H1 (cell line): ENCODE measurements around the gene BBS2. TPM values are rescaled to one million over a fixed set of nuclear protein-coding genes. Genes with fewer than 3 reads are reported as not detected.

Source experiments
- CTCF ChIA-PET: fragments of 300-600 bp; sonication (Branson Sonifier 250); formaldehyde crosslinking; loops from one replicate; lab custom pipeline; 2021; ENCODE audit not compliant: partially characterized antibody; lab: Charles Lee
- POLR2A ChIA-PET: fragments of 300-600 bp; sonication (Branson Sonifier 250); formaldehyde crosslinking; loops from one replicate; lab custom pipeline; 2021; ENCODE audit warnings: inconsistent platforms; ENCODE audit not compliant: partially characterized antibody; lab: Charles Lee
- DNase-seq, 2 experiments: peaks; one replicate each; pipeline versions ENCODE4 v3.0.0 to v3.0.0-alpha.2; 2010 to 2022; ENCODE audit warnings: low spot score in 2 of 2, low read depth in 1 of 2, mixed read lengths in 1 of 2
- FAIRE-seq: peaks from 2 replicates; lab custom pipeline; 2011; peaks lifted over from hg19 to GRCh38; lab: Jason Lieb, UNC
- H2AFZ ChIP-seq: 2 replicates; pipeline ENCODE4 v1.8.1; 2012; ENCODE audit warnings: low read length, inconsistent platforms
- H2AK5ac ChIP-seq: 2 replicates; pipeline ENCODE4 v1.6.1; 2013; ENCODE audit warnings: low read depth, low read length
- H2BK120ac ChIP-seq: replicated peaks from 2 replicates; pipeline ENCODE3; 2013; ENCODE audit warnings: low read depth, low read length, inconsistent platforms
- H2BK12ac ChIP-seq: 2 replicates; pipeline ENCODE4 v1.6.1; 2013; ENCODE audit warnings: low read depth, low read length
- H2BK15ac ChIP-seq: 2 replicates; pipeline ENCODE4 v1.6.1; 2013; ENCODE audit warnings: low read length
- H2BK20ac ChIP-seq: 2 replicates; pipeline ENCODE4 v1.6.1; 2013; ENCODE audit warnings: low read length
- H2BK5ac ChIP-seq: 2 replicates; pipeline ENCODE4 v1.6.1; 2013; ENCODE audit warnings: low read depth, low read length
- H3K14ac ChIP-seq: 2 replicates; pipeline ENCODE4 v1.6.1; 2013; ENCODE audit warnings: inconsistent platforms; ENCODE audit not compliant: insufficient read length
- H3K18ac ChIP-seq: 2 replicates; pipeline ENCODE4 v1.6.1; 2013; ENCODE audit warnings: low read length; ENCODE audit errors: extremely low read depth
- H3K23ac ChIP-seq: 2 replicates; pipeline ENCODE4 v1.6.1; 2013; ENCODE audit warnings: inconsistent platforms; ENCODE audit not compliant: insufficient read length
- H3K23me2 ChIP-seq: 2 replicates; pipeline ENCODE4 v1.6.1; 2013; ENCODE audit warnings: low read depth, low read length
- H3K27ac ChIP-seq: 2 replicates; pipeline ENCODE4 v1.6.1; 2011; ENCODE audit warnings: low read depth, low read length, inconsistent platforms
- H3K27me3 ChIP-seq, 4 experiments: replicated peaks in 1 of 4; 1 replicate in 1 of 4; 2 replicates in 3 of 4; pipeline versions ENCODE4 v1.6.1 to v1.8.1; 2011 to 2013; ENCODE audit warnings: low read length in 3 of 4, mild to moderate bottlenecking in 3 of 4, inconsistent platforms in 2 of 4, mixed read lengths in 2 of 4, moderate library complexity in 1 of 4; ENCODE audit not compliant: control insufficient read depth in 3 of 4, insufficient read depth in 3 of 4; ENCODE audit errors: extremely low read depth in 1 of 4
- H3K36me3 ChIP-seq, 4 experiments: 2 replicates each; pipeline versions ENCODE4 v1.6.1 to v1.8.1; 2011 to 2013; ENCODE audit warnings: mild to moderate bottlenecking in 4 of 4, low read length in 3 of 4, moderate library complexity in 2 of 4, control low read depth in 1 of 4, inconsistent platforms in 1 of 4; ENCODE audit not compliant: insufficient read depth in 4 of 4, control insufficient read depth in 2 of 4
- H3K4ac ChIP-seq: replicated peaks from 2 replicates; pipeline ENCODE3; 2013; ENCODE audit warnings: low read length, low read depth, mixed read lengths, inconsistent platforms; ENCODE audit not compliant: insufficient read length
- H3K4me1 ChIP-seq, 4 experiments: replicated peaks in 1 of 4; 1 replicate in 1 of 4; 2 replicates in 3 of 4; pipeline versions ENCODE4 v1.6.1 to v1.8.1; 2011 to 2013; ENCODE audit warnings: low read length in 3 of 4, inconsistent platforms in 2 of 4, mixed read lengths in 1 of 4; ENCODE audit not compliant: insufficient read depth in 4 of 4, control insufficient read depth in 3 of 4
- H3K4me2 ChIP-seq, 2 experiments: 2 replicates each; pipeline versions ENCODE4 v1.6.1 to v1.8.1; 2011 to 2013; ENCODE audit warnings: low read depth in 2 of 2, low read length in 2 of 2, control low read depth in 1 of 2, inconsistent platforms in 1 of 2, mild to moderate bottlenecking in 1 of 2; ENCODE audit not compliant: insufficient read depth in 1 of 2
- H3K4me3 ChIP-seq, 4 experiments: fragments of 200-600, 300-600 bp in 1 of 4; sonication (generic), shearing (Covaris generic), sonication (Bioruptor Twin) in 1 of 4; 2 replicates each; pipeline versions ENCODE4 v1.5.1 to v1.8.1; 2011 to 2016; ENCODE audit warnings: low read length in 4 of 4, low read depth in 3 of 4, control low read depth in 2 of 4, inconsistent platforms in 2 of 4, mild to moderate bottlenecking in 2 of 4, mixed read lengths in 1 of 4, moderate library complexity in 1 of 4; ENCODE audit not compliant: insufficient read depth in 2 of 4; ENCODE audit errors: extremely low read depth in 1 of 4
- H3K56ac ChIP-seq: replicated peaks from 2 replicates; pipeline ENCODE3; 2013; ENCODE audit warnings: low read depth, mild to moderate bottlenecking, mixed read lengths, low read length, inconsistent platforms; ENCODE audit not compliant: insufficient read length
- H3K79me1 ChIP-seq: 2 replicates; pipeline ENCODE4 v1.6.1; 2013; ENCODE audit warnings: low read depth, low read length, control low read depth
- H3K79me2 ChIP-seq, 2 experiments: 2 replicates each; pipeline versions ENCODE4 v1.6.1 to v1.8.1; 2012 to 2013; ENCODE audit warnings: low read length in 2 of 2, mild to moderate bottlenecking in 2 of 2, inconsistent platforms in 1 of 2; ENCODE audit not compliant: insufficient read depth in 2 of 2, control insufficient read depth in 1 of 2
- H3K9ac ChIP-seq, 4 experiments: replicated peaks in 1 of 4; 1 replicate in 1 of 4; 2 replicates in 3 of 4; pipeline versions ENCODE4 v1.6.1 to v1.8.1; 2011 to 2013; ENCODE audit warnings: low read depth in 3 of 4, low read length in 3 of 4, control low read depth in 2 of 4, mild to moderate bottlenecking in 2 of 4, moderate library complexity in 2 of 4, inconsistent platforms in 1 of 4; ENCODE audit errors: extremely low read depth in 1 of 4
- H3K9me3 ChIP-seq, 2 experiments: 2 replicates each; pipeline versions ENCODE4 v1.6.1 to v1.8.1; 2012 to 2013; ENCODE audit warnings: mild to moderate bottlenecking in 2 of 2, moderate library complexity in 2 of 2, control low read depth in 1 of 2, inconsistent platforms in 1 of 2, low read depth in 1 of 2, low read length in 1 of 2, mixed read lengths in 1 of 2; ENCODE audit not compliant: insufficient read depth in 2 of 2
- H4K20me1 ChIP-seq, 2 experiments: replicated peaks in 1 of 2; 2 replicates each; pipeline versions ENCODE3 to v1.8.1; 2011 to 2013; ENCODE audit warnings: inconsistent platforms in 2 of 2, low read length in 2 of 2, mild to moderate bottlenecking in 1 of 2; ENCODE audit not compliant: insufficient read depth in 2 of 2, control insufficient read depth in 1 of 2
- H4K5ac ChIP-seq: 2 replicates; pipeline ENCODE4 v1.6.1; 2013; ENCODE audit warnings: low read length, low read depth, mixed read lengths, inconsistent platforms; ENCODE audit not compliant: insufficient read length
- H4K8ac ChIP-seq: 2 replicates; pipeline ENCODE4 v1.8.0; 2013; ENCODE audit warnings: mild to moderate bottlenecking, moderate library complexity, low read length, inconsistent platforms; ENCODE audit not compliant: insufficient read depth; ENCODE audit errors: extremely low read depth
- H4K91ac ChIP-seq: replicated peaks from 2 replicates; pipeline ENCODE3; 2013; ENCODE audit warnings: low read length, mixed read lengths, inconsistent platforms; ENCODE audit not compliant: insufficient read length
- CHD1 ChIP-seq: IDR thresholded peaks from 2 replicates; pipeline ENCODE4 v1.6.1; 2012; ENCODE audit warnings: low read depth, low read length, improper control_type of control experiment
- CTBP2 ChIP-seq: IDR thresholded peaks from 2 replicates; pipeline ENCODE4 v1.7.0; 2011; ENCODE audit warnings: borderline replicate concordance, mild to moderate bottlenecking, moderate library complexity, mixed read lengths, low read length; ENCODE audit not compliant: insufficient read depth, insufficient read length
- FOSL1 ChIP-seq: IDR thresholded peaks from 2 replicates; pipeline ENCODE4 v1.6.1; 2011; ENCODE audit warnings: mild to moderate bottlenecking, low read depth, low read length, moderate library complexity; ENCODE audit not compliant: insufficient read depth
- GTF2F1 ChIP-seq: IDR thresholded peaks from 2 replicates; pipeline ENCODE4 v1.6.1; 2012; ENCODE audit warnings: low read depth, low read length, improper control_type of control experiment, borderline replicate concordance
- HDAC6 ChIP-seq: IDR thresholded peaks from one replicate; pipeline ENCODE4 v1.7.1; 2012; ENCODE audit warnings: low read depth, mild to moderate bottlenecking, inconsistent platforms, low read length, moderate library complexity
- KDM4A ChIP-seq: IDR thresholded peaks from one replicate; pipeline ENCODE4 v1.7.1; 2012; ENCODE audit warnings: low read depth, mild to moderate bottlenecking, moderate library complexity, low read length, inconsistent platforms; ENCODE audit not compliant: severe bottlenecking
- NANOG ChIP-seq: IDR thresholded peaks from 2 replicates; pipeline ENCODE4 v1.6.1; 2011; ENCODE audit warnings: low read length, low read depth, mild to moderate bottlenecking, inconsistent platforms; ENCODE audit not compliant: insufficient read depth, poor library complexity, severe bottlenecking
- POLR2AphosphoS5 ChIP-seq: IDR thresholded peaks from 2 replicates; pipeline ENCODE4 v1.6.1; 2011; ENCODE audit warnings: low read depth, low read length
- RBBP5 ChIP-seq: IDR thresholded peaks from 2 replicates; pipeline ENCODE4 v1.7.1; 2012; ENCODE audit warnings: low read depth, mild to moderate bottlenecking, inconsistent platforms, low read length, moderate library complexity, borderline replicate concordance
- RNF2 ChIP-seq: fragments of 200-900, 300-1000 bp; sonication (generic); IDR thresholded peaks from 2 replicates; pipeline ENCODE4 v1.7.1; 2016; ENCODE audit warnings: borderline replicate concordance, low read depth, mild to moderate bottlenecking, antibody characterized with exemption, low read length; ENCODE audit not compliant: poor library complexity, severe bottlenecking; ENCODE audit errors: missing control alignments
- USF2 ChIP-seq: IDR thresholded peaks from 2 replicates; pipeline ENCODE4 v1.6.1; 2011; ENCODE audit warnings: low read length, improper control_type of control experiment
- YY1 ChIP-seq: IDR thresholded peaks from 2 replicates; pipeline ENCODE4 v1.6.1; 2011; ENCODE audit warnings: low read depth, mild to moderate bottlenecking, low read length
- WGBS, 2 experiments: shearing (Covaris generic) in 1 of 2; methylation state at CpG; one replicate each; pipeline versions ENCODE4 v1.1.6 to v1.1.7; 2013 to 2015; ENCODE audit warnings: low lambda C conversion rate in 2 of 2, mixed read lengths in 2 of 2, inconsistent platforms in 1 of 2, low coverage in 1 of 2, missing lambda C conversion rate in 1 of 2; ENCODE audit not compliant: insufficient replicate concordance in 2 of 2, insufficient coverage in 1 of 2, insufficient read length in 1 of 2; ENCODE audit errors: extremely low coverage in 1 of 2, missing lambda C conversion rate in 1 of 2; 5-methylcytosine and 5-hydroxymethylcytosine counted together
- polyA plus RNA-seq, 7 experiments: library from polyadenylated mRNA; depleted of rRNA in 3 of 7; stranded (reverse) in 5 of 7; unstranded in 2 of 7; fragments of >200 nt in 5 of 7; fragments of 200-250 nt in 2 of 7; gene quantifications; 1 replicate in 5 of 7; 2 replicates in 1 of 7; 4 replicates in 1 of 7; pipeline versions ENCODE4 v1.2.1 to v1.2.3, GENCODE V29; 2011 to 2013; ENCODE audit warnings: missing spikeins in 2 of 7, mixed read lengths in 2 of 7
- total RNA-seq: library from RNA; stranded (reverse); fragmentation: NEBNext Ultra II Directional; extraction: Animal tissue kit (Norgen Biotek cat#: 25700); gene quantifications from 2 replicates; pipeline ENCODE4 v1.2.1, GENCODE V29; 2021

Gene BBS2
- total and polyA plus RNA-seq, 2 of the 8 experiments (the other 6 are each of a cell fraction or from before 2014, with no cell fraction given), result 12.3 to 15.1 TPM

GRCh38 chr16:56515665-56516064, 4.2 kb downstream of the BBS2 start:
- H3K36me3 ChIP-seq, result no peaks in the 10 kb centered on the region; a peak in 1 of 8 replicates
- no peak overlapping the region for H2BK5ac ChIP-seq
- H3K23ac ChIP-seq, result no peak overlapping the region
- H3K18ac ChIP-seq, result no peak overlapping the region
- no peak overlapping the region for H2BK15ac ChIP-seq
- POLR2A ChIA-PET, result interaction anchor here (1.5 kb wide), 1 partner anchor 32 kb away, joined by 4 read pairs; no protein-coding TSS in a partner anchor
- no peak overlapping the region for H2BK20ac ChIP-seq
- no peak overlapping the region for H4K8ac ChIP-seq
- no peaks in the 10 kb centered on the region; a peak in 1 of 7 replicates for H3K4me1 ChIP-seq
- no peak overlapping the region for H3K14ac ChIP-seq
- H3K23me2 ChIP-seq, result peaks cover 5% of the 10 kb centered on the region; the same call in 1 of the 2 replicates
- H3K4ac ChIP-seq, result no peak overlapping the region
- H3K4me2 ChIP-seq, result no peak overlapping the region
- no peaks in the 10 kb centered on the region for H3K79me1 ChIP-seq
- FAIRE-seq (no peak), DNase-seq (no peak)
- H3K79me2 ChIP-seq, result no peaks in the 10 kb centered on the region
- CTCF ChIA-PET, result interaction anchor here (1.0 to 3.1 kb wide), 3 partner anchors 37 to 186 kb away, joined by 3 to 14 read pairs (median 12); no protein-coding TSS in a partner anchor
- no peaks in the 10 kb centered on the region for H4K20me1 ChIP-seq
- H3K4me3 ChIP-seq, result no peak overlapping the region
- H2BK12ac ChIP-seq, result no peak overlapping the region
- 85% methylated on average over 6 of the region's 6 CpGs; no CpG with 5 or more reads in 1 of the 2 experiments for whole genome bisulfite sequencing, 2 experiments
- H3K56ac ChIP-seq, result no peak overlapping the region
- no peaks in the 10 kb centered on the region for H3K9me3 ChIP-seq
- no peak overlapping the region for H3K9ac ChIP-seq
- H2BK120ac ChIP-seq, result no peak overlapping the region
- H3K27me3 ChIP-seq, result 0 out of 7 replicates have a peak, but pooled peaks cover 0 to 2% (median 0%) of the 10 kb centered on the region in 4 experiments
- no peak overlapping the region for H3K27ac ChIP-seq
- no peak overlapping the region for H2AFZ ChIP-seq
- no peak overlapping the region for H4K5ac ChIP-seq
- H2AK5ac ChIP-seq, result no peak overlapping the region
- H4K91ac ChIP-seq, result no peak overlapping the region
- TF ChIP-seq GTF2F1 (no peak), NANOG (no peak), HDAC6 (no peak), KDM4A (no peak), FOSL1 (no peak), CTBP2 (no peak), USF2 (no peak), CHD1 (no peak), RBBP5 (no peak), POLR2AphosphoS5 (no peak), RNF2 (no peak), YY1 (no peak)
